Measurements from ENCODE around the gene MKI67. TPM values are rescaled to one million over a fixed set of nuclear protein-coding genes. Genes with fewer than 3 reads are reported as not detected.

Gene MKI67
- total and polyA plus RNA-seq, 2 donors (not counting 3 experiments of a cell fraction or from before 2014, with no cell fraction given): 16.2 to 125 TPM

- Histone ChIP-seq H3K27me3 (ENCODE audit: control insufficient read depth in 2 of 2, insufficient read depth in 2 of 2, low read length in 2 of 2) (no peaks in the 10 kb centered on the region), H3K4me1 (ENCODE audit: control insufficient read depth, extremely low read depth, insufficient read depth, low read length) (no peaks in the 10 kb centered on the region), H3K9me3 (replicated peaks; ENCODE audit: control insufficient read depth, insufficient read depth, low read length) (no peaks in the 10 kb centered on the region), H3K36me3 (ENCODE audit: control insufficient read depth in 2 of 2, extremely low read depth in 1 of 2, insufficient read depth in 2 of 2, low read length in 2 of 2) (no peaks in the 10 kb centered on the region), H3K4me3 (replicated peaks in 1 of 3; ENCODE audit: insufficient read depth in 1 of 3, low read depth in 1 of 3, low read length in 3 of 3) (no peak overlapping the region), H3K4me2 (ENCODE audit: insufficient read depth, low read length) (no peak overlapping the region), H3K27ac (ENCODE audit: insufficient read depth, low read depth, low read length) (no peak overlapping the region), H3K79me2 (ENCODE audit: control insufficient read depth, insufficient read depth, low read length) (no peaks in the 10 kb centered on the region), H4K20me1 (replicated peaks; ENCODE audit: control insufficient read depth, extremely low read depth, insufficient read depth, low read length) (no peaks in the 10 kb centered on the region), H3K9ac (replicated peaks; ENCODE audit: extremely low read depth, insufficient read depth, low read length) (no peak overlapping the region), H2AFZ (ENCODE audit: low read depth, low read length) (no peak overlapping the region), H3K9me1 (replicated peaks; ENCODE audit: control insufficient read depth, extremely low read depth, insufficient read depth, low read length) (no peaks in the 10 kb centered on the region)
- DNase-seq (ENCODE audit: low read depth, low spot score): no peak
- intact Hi-C loops (cut with micrococcal nuclease) (no loop called here), dilution Hi-C loops (cut with MboI; ENCODE audit: extremely low pct_ligation_motif_present, low sequenced_read_pairs) (no loop called here)
- ChIA-PET CTCF (no interaction called here), POLR2A (no interaction called here)
- no TSS peak for BruUV-seq (replicated peaks)
- no peak for FAIRE-seq
- TF ChIP-seq GATA2 (IDR thresholded peaks at IDR 0.05; ENCODE audit: insufficient read depth, insufficient read length, low read depth, low read length) (no peak), MYC (IDR thresholded peaks at IDR 0.05; ENCODE audit: low read depth, low read length) (no peak), EZH2 (IDR thresholded peaks at IDR 0.05; ENCODE audit: borderline replicate concordance, low read depth, low read length, severe bottlenecking) (no peak), MAX (IDR thresholded peaks at IDR 0.05; ENCODE audit: insufficient read depth, insufficient read length) (no peak), FOS (IDR thresholded peaks at IDR 0.05; ENCODE audit: borderline replicate concordance, insufficient read depth, low read length) (no peak), POLR2AphosphoS5 (IDR thresholded peaks at IDR 0.05; ENCODE audit: insufficient read depth, low read depth, low read length) (no peak)
Measured at GRCh38 chr10:128166151-128166550, 39.9 kb upstream of the MKI67 start.

GRCh38 chr10:128165536-128165935, 39.3 kb upstream of the MKI67 start:
- no peak overlapping the region for H3K9ac ChIP-seq (replicated peaks; ENCODE audit: extremely low read depth, insufficient read depth, low read length)
- POLR2A ChIA-PET: no interaction called here
- H3K79me2 ChIP-seq (ENCODE audit: control insufficient read depth, insufficient read depth, low read length): no peaks in the 10 kb centered on the region
- H3K4me3 ChIP-seq (replicated peaks in 1 of 3; ENCODE audit: insufficient read depth in 1 of 3, low read depth in 1 of 3, low read length in 3 of 3): no peak overlapping the region
- dilution Hi-C loops (cut with MboI; ENCODE audit: extremely low pct_ligation_motif_present, low sequenced_read_pairs): no loop called here
- H3K4me1 ChIP-seq (ENCODE audit: control insufficient read depth, extremely low read depth, insufficient read depth, low read length): no peaks in the 10 kb centered on the region
- H3K4me2 ChIP-seq (ENCODE audit: insufficient read depth, low read length): no peak overlapping the region
- no peaks in the 10 kb centered on the region for H3K36me3 ChIP-seq (ENCODE audit: control insufficient read depth in 2 of 2, extremely low read depth in 1 of 2, insufficient read depth in 2 of 2, low read length in 2 of 2)
- no peaks in the 10 kb centered on the region for H3K9me1 ChIP-seq (replicated peaks; ENCODE audit: control insufficient read depth, extremely low read depth, insufficient read depth, low read length)
- H3K27ac ChIP-seq (ENCODE audit: insufficient read depth, low read depth, low read length): no peak overlapping the region
- DNase-seq (ENCODE audit: low read depth, low spot score) (no peak), FAIRE-seq (no peak)
- TF ChIP-seq JUN (IDR thresholded peaks at IDR 0.05; ENCODE audit: borderline replicate concordance, insufficient read depth, insufficient read length, low read depth): no peak
- no peak for TF ChIP-seq POLR2AphosphoS5 (IDR thresholded peaks at IDR 0.05; ENCODE audit: insufficient read depth, low read depth, low read length)
- no peak for TF ChIP-seq CTCF (IDR thresholded peaks at IDR 0.05; ENCODE audit: extremely low read depth in 1 of 2, insufficient read depth in 1 of 2, low read depth in 1 of 2, low read length in 2 of 2)
- no peak for TF ChIP-seq FOS (IDR thresholded peaks at IDR 0.05; ENCODE audit: borderline replicate concordance, insufficient read depth, low read length)
- TF ChIP-seq GATA2 (IDR thresholded peaks at IDR 0.05; ENCODE audit: insufficient read depth, insufficient read length, low read depth, low read length): no peak
- no peak for TF ChIP-seq MYC (IDR thresholded peaks at IDR 0.05; ENCODE audit: low read depth, low read length)
- no peak for TF ChIP-seq POLR2A (IDR thresholded peaks at IDR 0.05; ENCODE audit: low read depth, low read length)
- BruUV-seq (replicated peaks): no TSS peak
- intact Hi-C loops (cut with micrococcal nuclease): no loop called here
- H4K20me1 ChIP-seq (replicated peaks; ENCODE audit: control insufficient read depth, extremely low read depth, insufficient read depth, low read length): no peaks in the 10 kb centered on the region
- no peak overlapping the region for H2AFZ ChIP-seq (ENCODE audit: low read depth, low read length)
- no peaks in the 10 kb centered on the region for H3K9me3 ChIP-seq (replicated peaks; ENCODE audit: control insufficient read depth, insufficient read depth, low read length)
- CTCF ChIA-PET: interaction anchor here (1.1 kb wide), 1 partner anchor 9 kb away, joined by 3 read pairs; no protein-coding TSS in a partner anchor
- H3K27me3 ChIP-seq (ENCODE audit: control insufficient read depth in 2 of 2, insufficient read depth in 2 of 2, low read length in 2 of 2): no peaks in the 10 kb centered on the region
